SKM-1 treated with dmso at 0.1 percent for 144 hours (cell line): ENCODE results near the gene CYP2J2.
"Not testable (repeated sequence)": the region's sequence is repeated elsewhere in the genome, so short reads cannot be mapped to it uniquely, and the experiment has no call there.

Experiments
- DNase-seq: peaks from one replicate; lab custom pipeline; 2025; ENCODE audit not compliant: unreplicated experiment; lab: John Stamatoyannopoulos, UW

CYP2J2 gene

GRCh38 chr1:59871746-59872145, 54.8 kb downstream of the CYP2J2 start:
- DNase-seq = no peak

DNA sequence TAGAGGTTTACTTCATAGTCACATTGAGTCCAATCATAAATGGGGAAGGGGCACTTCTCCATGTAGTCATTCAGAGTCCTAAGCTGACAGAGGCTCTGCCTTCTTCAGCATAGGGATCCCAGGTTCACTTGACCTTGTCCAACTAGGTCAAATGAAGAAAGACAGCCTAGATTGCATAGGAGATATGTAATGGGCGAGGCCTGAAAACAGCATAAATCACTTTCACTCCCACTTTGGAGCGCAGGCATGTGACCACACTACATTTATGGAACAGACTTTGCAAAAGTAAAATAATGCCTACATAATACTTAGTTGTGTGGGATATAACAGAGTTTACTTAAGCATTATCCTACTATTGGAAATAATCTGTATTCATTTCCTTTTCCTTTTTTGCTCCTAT, 60.1 kb downstream of the CYP2J2 start:
- DNase-seq = no peak

DNA sequence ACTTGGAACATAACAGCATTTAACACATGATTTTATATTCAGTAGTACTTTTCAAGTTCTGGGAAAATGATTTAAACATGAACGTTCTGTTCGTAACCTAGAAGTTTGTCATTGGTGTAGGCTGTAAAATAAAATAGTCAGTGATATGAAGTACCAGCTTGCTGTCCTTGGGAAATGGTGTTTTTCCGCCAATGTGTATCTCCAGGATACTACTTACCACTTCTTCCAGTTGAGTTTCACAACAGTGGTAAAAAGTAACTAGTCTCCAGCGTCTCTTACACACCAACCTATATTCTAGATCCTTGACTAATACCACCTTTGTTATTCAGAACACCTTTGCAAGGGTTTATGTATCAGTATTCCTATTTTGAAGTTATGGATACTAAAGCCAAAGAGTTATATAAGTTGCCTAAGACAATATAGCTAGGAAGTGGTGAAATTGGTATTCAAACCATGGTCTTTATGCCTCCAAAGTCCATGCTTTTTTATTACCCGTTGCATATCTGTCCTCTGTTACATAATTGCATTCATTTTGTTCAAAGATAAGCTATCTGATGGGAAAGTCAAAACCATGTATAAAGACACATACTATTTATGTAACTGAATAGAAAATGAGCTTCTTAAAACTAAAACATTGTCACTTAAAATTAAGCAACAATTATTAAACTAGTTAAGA, 68.8 kb downstream of the CYP2J2 start:
- no peak for DNase-seq

DNA sequence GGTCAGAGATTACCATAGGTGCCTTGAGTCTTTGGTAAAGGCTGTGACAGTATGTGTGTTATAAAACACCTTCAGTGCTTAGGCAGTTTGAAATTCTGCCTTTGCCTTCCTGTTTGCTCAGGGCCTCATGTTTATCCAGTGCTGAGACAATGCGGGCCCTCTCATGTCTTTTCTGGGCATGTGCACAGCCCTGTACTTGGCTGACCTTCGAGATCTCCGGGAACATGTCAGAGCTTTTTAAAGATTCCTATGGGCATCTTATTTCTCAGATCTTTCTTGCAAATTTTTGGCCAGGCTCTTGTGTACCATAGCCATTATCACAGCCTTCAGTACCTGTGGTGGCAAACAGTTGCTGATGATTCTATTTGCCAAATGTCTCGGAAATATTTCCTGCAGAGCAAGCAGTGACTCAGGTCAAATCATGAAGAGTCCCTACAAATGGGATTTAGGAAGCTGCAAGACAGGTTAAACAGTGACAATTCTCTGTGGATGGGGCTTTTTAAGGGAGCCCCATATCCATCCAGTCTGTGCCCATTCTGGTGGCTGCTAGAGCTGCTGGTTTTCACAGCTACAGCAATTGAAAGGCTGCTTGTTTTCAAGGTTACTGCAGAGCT, 69.7 kb downstream of the CYP2J2 start:
- no peak for DNase-seq

- not testable (repeated sequence) for DNase-seq
Observed at GRCh38 chr1:59855297-59855696, 71.3 kb downstream of the CYP2J2 start.

- no peak for DNase-seq
Observed at GRCh38 chr1:59852117-59852516, 74.5 kb downstream of the CYP2J2 start.

- DNase-seq = no peak
Observed at GRCh38 chr1:59846895-59847282, 79.7 kb downstream of the CYP2J2 start.

GRCh38 chr1:59846209-59846894, 80.2 kb downstream of the CYP2J2 start:
- DNase-seq = no peak

- DNase-seq = no peak
Observed at GRCh38 chr1:59845091-59845490, 81.5 kb downstream of the CYP2J2 start.
